ENCODE results near the gene SPIN2A.
"Not testable (repeated sequence)": the region's sequence is repeated elsewhere in the genome, so short reads cannot be mapped to it uniquely, and the experiment has no call there.

SPIN2A gene

DNA sequence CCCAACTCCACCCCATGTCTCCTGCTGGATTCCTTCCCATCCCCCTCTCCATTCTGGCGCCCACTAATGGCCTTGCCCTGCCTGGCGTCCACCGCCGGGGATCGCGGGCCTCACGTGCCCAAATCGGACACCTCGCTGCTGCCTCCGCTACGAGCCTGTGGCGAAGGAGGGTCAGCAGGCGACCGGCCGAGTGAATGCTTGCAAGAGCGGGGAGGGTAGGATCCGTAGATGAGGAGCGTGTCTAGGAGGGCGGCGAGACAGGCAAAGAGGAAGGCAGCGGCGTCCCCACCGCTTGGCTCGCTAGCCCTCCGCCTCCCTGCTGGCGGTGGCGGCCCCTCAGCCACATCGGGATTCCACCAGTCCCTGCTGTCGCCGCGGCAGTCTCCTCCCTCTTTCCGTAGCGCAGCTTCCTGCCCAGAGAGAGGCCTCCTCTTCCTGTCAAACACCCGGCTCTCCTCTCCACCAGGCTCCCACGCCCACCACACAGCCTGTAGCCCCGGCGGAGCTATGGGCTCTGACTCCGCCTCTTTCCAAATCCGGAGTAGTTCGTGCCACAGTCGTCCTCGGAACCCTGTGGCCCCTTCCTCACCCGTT lies 15.9 kb downstream of the SPIN2A start, which contains the start of gene SPIN2B:
SPIN2B (minus strand) TSS at position 387 of the 594 bp plus-strand sequence.
- peak within 1 kb of the TSS; percentile 74 for H3K4me3 ChIP-seq (ENCODE audit: low read length)
- DNase-seq (ENCODE audit: low read depth): peak; percentile 72
- TF ChIP-seq, protein P1, sequence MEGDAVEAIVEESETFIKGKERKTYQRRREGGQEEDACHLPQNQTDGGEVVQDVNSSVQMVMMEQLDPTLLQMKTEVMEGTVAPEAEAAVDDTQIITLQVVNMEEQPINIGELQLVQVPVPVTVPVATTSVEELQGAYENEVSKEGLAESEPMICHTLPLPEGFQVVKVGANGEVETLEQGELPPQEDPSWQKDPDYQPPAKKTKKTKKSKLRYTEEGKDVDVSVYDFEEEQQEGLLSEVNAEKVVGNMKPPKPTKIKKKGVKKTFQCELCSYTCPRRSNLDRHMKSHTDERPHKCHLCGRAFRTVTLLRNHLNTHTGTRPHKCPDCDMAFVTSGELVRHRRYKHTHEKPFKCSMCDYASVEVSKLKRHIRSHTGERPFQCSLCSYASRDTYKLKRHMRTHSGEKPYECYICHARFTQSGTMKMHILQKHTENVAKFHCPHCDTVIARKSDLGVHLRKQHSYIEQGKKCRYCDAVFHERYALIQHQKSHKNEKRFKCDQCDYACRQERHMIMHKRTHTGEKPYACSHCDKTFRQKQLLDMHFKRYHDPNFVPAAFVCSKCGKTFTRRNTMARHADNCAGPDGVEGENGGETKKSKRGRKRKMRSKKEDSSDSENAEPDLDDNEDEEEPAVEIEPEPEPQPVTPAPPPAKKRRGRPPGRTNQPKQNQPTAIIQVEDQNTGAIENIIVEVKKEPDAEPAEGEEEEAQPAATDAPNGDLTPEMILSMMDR (conservative IDR thresholded peaks at IDR 0.05; ENCODE audit: low read length): no peak

DNA sequence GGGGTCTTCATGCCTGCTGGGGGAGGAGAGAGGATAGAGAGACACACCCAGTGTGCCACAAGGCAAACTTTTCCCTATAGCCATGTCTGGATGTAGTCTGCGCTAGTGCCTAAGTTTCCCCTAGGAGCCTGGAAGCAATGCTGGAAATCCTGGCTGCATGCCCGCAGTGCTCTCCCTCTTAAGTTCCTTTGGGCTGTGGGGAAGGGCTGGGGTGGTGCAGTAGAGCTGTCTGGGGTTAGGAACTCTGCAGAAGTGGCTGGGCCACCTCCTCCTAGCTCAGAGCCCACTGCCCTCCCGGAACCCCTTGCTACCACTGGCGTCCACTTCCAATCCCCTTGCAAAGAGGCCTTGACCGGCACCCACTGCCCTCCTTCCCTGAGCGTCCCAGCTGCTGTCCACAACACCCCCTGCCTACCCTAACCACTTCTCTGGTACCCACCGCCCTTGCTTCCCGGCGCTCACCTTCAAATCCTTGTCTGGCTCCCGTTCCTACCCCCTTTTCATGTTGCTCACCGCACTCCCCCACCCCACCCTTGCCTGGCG lies 16.5 kb downstream of the SPIN2A start:
- peak overlapping the region; percentile 74 for H3K4me3 ChIP-seq (ENCODE audit: low read length)
- not testable (repeated sequence) for DNase-seq (ENCODE audit: low read depth)

DNA sequence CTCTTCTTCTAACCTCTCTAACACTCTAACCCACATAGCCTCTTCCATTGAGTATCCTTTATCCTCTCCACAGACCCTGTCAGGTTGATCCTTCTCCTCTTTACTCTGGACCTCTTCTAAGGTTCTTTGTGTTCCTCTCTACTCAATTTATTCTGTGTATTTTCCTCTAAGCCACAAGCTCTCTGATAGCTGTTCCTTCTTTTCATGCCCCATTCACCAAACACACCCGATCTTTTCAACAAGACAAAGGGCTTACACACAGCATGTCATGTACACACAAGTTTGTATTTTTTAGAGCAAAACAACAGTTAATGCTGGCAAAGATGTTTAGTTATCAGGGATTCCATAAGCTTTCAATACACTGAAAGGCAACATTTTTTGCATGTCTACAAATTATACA lies 17.8 kb downstream of the SPIN2A start:
- TF ChIP-seq, protein P1 (conservative IDR thresholded peaks at IDR 0.05; ENCODE audit: low read length): no peak
- H3K4me3 ChIP-seq (ENCODE audit: low read length): no peak overlapping the region
- no peak for DNase-seq (ENCODE audit: low read depth)

DNA sequence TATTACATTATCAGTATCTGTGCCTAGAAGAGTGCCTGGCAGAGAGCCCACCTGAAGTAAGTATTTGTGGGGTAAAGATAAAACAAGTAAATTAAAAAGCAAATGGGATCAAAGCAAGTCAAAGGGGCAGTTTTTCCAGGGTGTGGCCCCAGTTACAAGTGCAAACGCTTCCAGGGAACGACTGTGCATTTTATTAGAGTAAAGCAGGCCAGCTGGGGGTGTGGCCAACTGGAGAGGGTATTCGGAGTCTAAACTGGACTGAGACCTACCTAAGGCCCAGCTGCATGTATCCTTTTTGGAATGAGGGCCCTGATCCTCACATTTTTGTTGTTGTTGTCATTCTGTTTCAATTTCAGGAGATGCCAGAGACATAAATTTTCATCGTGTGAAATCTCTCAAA lies 19.6 kb downstream of the SPIN2A start:
- not testable (repeated sequence) for H3K4me3 ChIP-seq (ENCODE audit: low read length); DNase-seq (ENCODE audit: low read depth)

DNA sequence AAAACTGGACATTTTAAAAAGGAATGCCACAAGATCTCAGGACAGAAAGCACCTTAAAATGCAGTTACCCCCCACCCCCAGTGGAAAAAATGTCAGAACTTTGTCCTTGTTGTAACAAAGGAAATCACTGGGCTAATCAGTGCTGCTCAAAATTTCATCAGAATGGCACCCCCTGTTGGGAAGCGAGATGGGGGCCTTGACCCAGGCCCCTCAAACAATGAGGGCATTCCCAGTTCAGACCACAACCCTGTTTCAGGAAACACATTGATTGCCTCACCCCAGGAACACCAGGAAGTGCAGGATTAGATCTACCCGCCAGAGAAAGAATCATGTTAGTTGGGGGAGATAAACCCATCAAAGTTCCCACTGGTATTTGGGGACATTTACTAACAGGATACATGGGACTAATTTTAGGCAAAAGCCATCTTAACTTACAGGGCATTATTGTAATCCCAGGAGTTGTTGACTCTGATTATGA lies 32.2 kb downstream of the SPIN2A start:
- no peak for DNase-seq (ENCODE audit: low read depth)
- TF ChIP-seq, protein P1 (conservative IDR thresholded peaks at IDR 0.05; ENCODE audit: low read length): no peak
- H3K4me3 ChIP-seq (ENCODE audit: low read length): no peak overlapping the region

DNA sequence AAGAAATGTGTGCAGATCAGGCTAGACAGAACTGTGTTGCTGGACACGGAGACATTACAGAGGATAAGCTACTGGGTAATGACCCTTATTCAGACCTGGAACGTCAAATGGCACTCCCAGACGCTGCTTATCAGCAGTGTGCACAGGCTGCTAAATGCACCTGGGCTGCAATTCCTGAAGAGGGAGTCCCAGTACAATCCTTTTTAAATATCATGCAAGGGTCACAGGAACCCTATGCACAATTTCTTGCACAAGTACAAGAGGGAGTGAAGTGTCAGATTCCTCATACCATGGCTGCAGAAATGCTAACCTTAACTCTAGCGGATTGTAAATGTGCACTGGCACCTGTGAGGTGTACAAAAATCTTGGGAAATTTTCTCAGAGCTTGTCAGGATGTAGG lies 32.8 kb downstream of the SPIN2A start:
- H3K4me3 ChIP-seq (ENCODE audit: low read length): no peak overlapping the region
- TF ChIP-seq, protein P1 (conservative IDR thresholded peaks at IDR 0.05; ENCODE audit: low read length): no peak
- DNase-seq (ENCODE audit: low read depth): no peak

DNA sequence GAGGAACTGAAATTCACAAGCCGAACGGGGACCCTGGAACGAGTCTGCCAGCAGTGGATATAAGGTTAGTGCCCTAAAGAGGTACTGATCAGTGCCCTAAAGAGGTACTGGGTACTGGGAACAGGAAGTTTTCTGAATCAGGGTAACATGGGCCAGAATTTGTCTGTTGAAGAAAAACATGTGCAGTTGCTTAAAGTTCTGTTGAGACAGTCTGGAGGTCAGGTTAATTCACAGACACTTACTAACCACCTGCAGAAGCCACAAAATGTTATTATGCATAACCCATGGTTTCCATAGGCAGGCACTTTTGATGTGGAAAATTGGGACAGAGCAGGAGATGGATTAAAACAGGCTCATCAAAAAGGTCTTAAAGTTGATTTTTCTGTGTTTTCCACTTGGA lies 33.7 kb downstream of the SPIN2A start:
- no peak for DNase-seq (ENCODE audit: low read depth)
- TF ChIP-seq, protein P1 (conservative IDR thresholded peaks at IDR 0.05; ENCODE audit: low read length): no peak
- no peak overlapping the region for H3K4me3 ChIP-seq (ENCODE audit: low read length)

DNA sequence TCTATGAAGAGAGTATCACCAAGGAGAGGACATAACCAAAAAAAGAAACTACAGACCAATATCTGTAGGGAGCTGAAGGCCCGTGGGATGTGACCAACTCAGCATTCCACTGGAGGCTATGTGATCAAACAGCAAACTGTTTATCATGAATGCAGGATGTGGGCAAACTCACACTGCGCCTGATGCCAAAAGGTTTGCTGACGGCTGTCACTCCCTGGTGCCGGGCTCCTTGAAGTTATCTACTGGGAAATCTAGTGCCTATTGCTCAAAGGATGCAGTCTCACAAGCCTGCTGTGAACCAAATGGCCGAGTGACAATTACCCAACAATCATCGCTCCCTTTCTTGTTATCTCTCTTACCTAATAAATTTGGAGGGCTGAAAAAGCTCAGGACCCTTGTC lies 34.3 kb downstream of the SPIN2A start:
- not testable (repeated sequence) for DNase-seq (ENCODE audit: low read depth); H3K4me3 ChIP-seq (ENCODE audit: low read length)
